ENCODE results near the gene HSCB.

The HSCB gene

DNA sequence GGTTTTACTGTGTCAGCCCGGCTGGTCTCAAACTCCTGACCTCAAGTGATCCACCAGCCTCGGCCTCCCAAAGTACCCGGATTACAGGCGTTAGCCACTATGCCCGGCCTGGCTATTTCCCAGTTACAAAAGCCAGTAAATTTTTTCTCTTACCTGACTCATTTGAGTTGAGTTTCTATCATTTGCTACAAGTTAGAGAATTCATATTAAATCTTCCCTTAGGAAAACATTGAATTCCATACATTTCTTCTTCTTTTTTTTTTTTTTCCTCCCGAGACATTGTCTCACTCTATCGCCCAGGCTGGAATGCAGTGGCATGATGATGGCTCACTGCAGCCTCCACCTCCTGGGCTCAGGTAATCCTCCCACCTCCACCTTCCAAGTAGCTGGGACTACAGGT is 26.2 kb upstream of the HSCB start:
- H3K79me1 ChIP-seq (ENCODE audit: low read length), result no peaks in the 10 kb centered on the region
- no peak overlapping the region for H2BK5ac ChIP-seq (ENCODE audit: low read length)
- DNase-seq, result no peak
- no peak overlapping the region for H3K23ac ChIP-seq (ENCODE audit: low read length)
- no CpG with 5 or more reads among the region's 7 CpGs for WGBS (ENCODE audit: extremely low coverage, insufficient coverage, low lambda C conversion rate)
- no peaks in the 10 kb centered on the region for H3K4me1 ChIP-seq (ENCODE audit: control insufficient read depth, low read depth, low read length)
- no peak overlapping the region for H3K4me2 ChIP-seq (ENCODE audit: low read length)
- H2AK5ac ChIP-seq (ENCODE audit: low read length), result no peak overlapping the region
- no peaks in the 10 kb centered on the region for H3K27me3 ChIP-seq (ENCODE audit: insufficient read depth, low read length, poor library complexity)
- no peak overlapping the region for H3K18ac ChIP-seq (ENCODE audit: low read length)
- H3K36me3 ChIP-seq (ENCODE audit: control insufficient read depth, insufficient read depth, low read length), result no peaks in the 10 kb centered on the region
- H3K79me2 ChIP-seq (ENCODE audit: control insufficient read depth, insufficient read depth, low read length), result no peaks in the 10 kb centered on the region
- no peak overlapping the region for H3K27ac ChIP-seq (ENCODE audit: low read depth, low read length)
- no peak overlapping the region for H3K4ac ChIP-seq (ENCODE audit: low read depth, low read length)
- no peak overlapping the region for H3K9ac ChIP-seq (ENCODE audit: low read length)
- no peak overlapping the region for H2BK120ac ChIP-seq (ENCODE audit: low read depth, low read length)
- H3K4me3 ChIP-seq (ENCODE audit: low read length), result no peak overlapping the region
- no peak overlapping the region for H2BK15ac ChIP-seq (replicated peaks; ENCODE audit: low read depth)
- H3K56ac ChIP-seq (ENCODE audit: low read length), result no peak overlapping the region
- H4K8ac ChIP-seq (ENCODE audit: low read depth, low read length), result no peak overlapping the region
- no peak overlapping the region for H4K5ac ChIP-seq (ENCODE audit: low read length)

DNA sequence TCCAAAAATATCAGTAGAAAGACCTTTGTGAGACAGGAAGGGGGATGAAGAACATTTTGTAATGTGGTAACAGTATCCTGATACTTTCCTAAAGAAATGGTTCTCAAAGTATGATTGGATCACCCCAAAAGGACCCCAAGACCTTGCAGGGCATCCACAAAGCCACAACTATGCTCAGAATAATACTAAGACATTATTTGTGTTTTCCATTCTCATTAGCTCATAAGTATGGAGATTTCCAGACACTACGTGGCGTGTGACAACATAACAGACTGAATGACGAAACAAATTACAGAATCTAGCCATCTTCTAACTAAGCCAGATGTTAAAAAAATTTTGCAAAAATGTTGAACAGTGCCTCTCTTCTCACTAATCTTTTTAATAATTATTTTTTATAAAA is 25.2 kb upstream of the HSCB start:
- H3K79me1 ChIP-seq (ENCODE audit: low read length), result no peaks in the 10 kb centered on the region
- no peak overlapping the region for H3K9ac ChIP-seq (ENCODE audit: low read length)
- no peak overlapping the region for H2BK5ac ChIP-seq (ENCODE audit: low read length)
- H3K4ac ChIP-seq (ENCODE audit: low read depth, low read length), result no peak overlapping the region
- no peak overlapping the region for H3K23ac ChIP-seq (ENCODE audit: low read length)
- no peak overlapping the region for H3K4me3 ChIP-seq (ENCODE audit: low read length)
- no peak for DNase-seq
- H4K8ac ChIP-seq (ENCODE audit: low read depth, low read length), result no peak overlapping the region
- no peak overlapping the region for H2BK120ac ChIP-seq (ENCODE audit: low read depth, low read length)
- H2AK5ac ChIP-seq (ENCODE audit: low read length), result no peak overlapping the region
- H3K36me3 ChIP-seq (ENCODE audit: control insufficient read depth, insufficient read depth, low read length), result no peaks in the 10 kb centered on the region
- WGBS (ENCODE audit: extremely low coverage, insufficient coverage, low lambda C conversion rate), result no CpG with 5 or more reads among the region's 3 CpGs
- no peak overlapping the region for H3K27ac ChIP-seq (ENCODE audit: low read depth, low read length)
- H3K56ac ChIP-seq (ENCODE audit: low read length), result no peak overlapping the region
- no peak overlapping the region for H4K5ac ChIP-seq (ENCODE audit: low read length)
- H3K18ac ChIP-seq (ENCODE audit: low read length), result no peak overlapping the region
- no peak overlapping the region for H3K4me2 ChIP-seq (ENCODE audit: low read length)
- H3K79me2 ChIP-seq (ENCODE audit: control insufficient read depth, insufficient read depth, low read length), result no peaks in the 10 kb centered on the region
- no peaks in the 10 kb centered on the region for H3K27me3 ChIP-seq (ENCODE audit: insufficient read depth, low read length, poor library complexity)
- no peaks in the 10 kb centered on the region for H3K4me1 ChIP-seq (ENCODE audit: control insufficient read depth, low read depth, low read length)
- H2BK15ac ChIP-seq (replicated peaks; ENCODE audit: low read depth), result no peak overlapping the region

DNA sequence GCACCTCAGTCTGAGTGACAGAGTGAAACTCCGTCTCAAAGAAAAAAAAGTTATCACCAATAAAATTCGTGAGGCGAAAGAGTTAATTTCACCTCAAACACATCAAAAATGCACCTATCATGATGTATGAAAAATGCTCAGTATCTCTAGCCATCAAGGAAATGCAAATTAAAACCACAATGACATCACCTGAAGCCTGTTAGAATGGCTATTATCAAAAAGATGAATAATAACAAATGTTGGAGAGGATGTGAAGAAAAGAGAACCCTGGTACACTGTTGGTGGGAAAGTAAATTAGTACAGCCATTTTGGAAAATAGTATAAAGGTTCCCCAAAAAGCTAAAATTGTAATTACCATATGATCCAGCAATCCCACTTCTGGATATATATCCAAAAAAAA is 23.8 kb upstream of the HSCB start:
- Histone ChIP-seq H4K8ac (ENCODE audit: low read depth, low read length) (no peak overlapping the region), H3K23ac (ENCODE audit: low read length) (no peak overlapping the region)
- WGBS (ENCODE audit: extremely low coverage, insufficient coverage, low lambda C conversion rate), result no CpG with 5 or more reads among the region's 3 CpGs

DNA sequence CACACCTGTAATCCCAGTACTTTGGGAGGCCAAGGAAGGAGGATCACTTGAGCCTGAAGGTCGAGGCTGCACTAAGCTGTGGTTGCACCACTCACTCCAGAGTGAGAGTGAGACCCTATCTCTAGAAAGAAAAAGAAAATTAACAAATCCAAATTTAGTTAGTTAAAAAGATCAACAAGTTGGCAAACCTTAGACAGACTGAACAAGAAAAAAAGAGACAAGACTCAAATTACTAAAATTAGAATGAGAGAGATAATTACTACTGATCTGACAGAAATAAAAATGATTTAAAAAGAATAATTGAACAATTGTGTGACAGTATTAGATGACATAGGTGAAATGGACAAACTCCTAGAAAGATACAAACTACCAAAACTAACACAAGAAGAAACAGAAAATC is 13.8 kb upstream of the HSCB start:
- no peak overlapping the region for H3K27ac ChIP-seq (ENCODE audit: low read depth, low read length)
- no peak overlapping the region for H3K23ac ChIP-seq (ENCODE audit: low read length)
- DNase-seq, result no peak
- H3K79me2 ChIP-seq (ENCODE audit: control insufficient read depth, insufficient read depth, low read length), result peaks cover under 1% of the 10 kb centered on the region
- H3K36me3 ChIP-seq (ENCODE audit: control insufficient read depth, insufficient read depth, low read length), result no peaks in the 10 kb centered on the region
- H2BK15ac ChIP-seq (replicated peaks; ENCODE audit: low read depth), result no peak overlapping the region
- H3K4me1 ChIP-seq (ENCODE audit: control insufficient read depth, low read depth, low read length), result no peaks in the 10 kb centered on the region
- H3K27me3 ChIP-seq (ENCODE audit: insufficient read depth, low read length, poor library complexity), result no peaks in the 10 kb centered on the region
- no peak overlapping the region for H3K9ac ChIP-seq (ENCODE audit: low read length)
- H3K18ac ChIP-seq (ENCODE audit: low read length), result no peak overlapping the region
- no peak overlapping the region for H3K56ac ChIP-seq (ENCODE audit: low read length)
- H3K4ac ChIP-seq (ENCODE audit: low read depth, low read length), result no peak overlapping the region
- no CpG with 5 or more reads among the region's 1 CpG for WGBS (ENCODE audit: extremely low coverage, insufficient coverage, low lambda C conversion rate)
- H3K4me2 ChIP-seq (ENCODE audit: low read length), result no peak overlapping the region
- no peak overlapping the region for H4K8ac ChIP-seq (ENCODE audit: low read depth, low read length)
- no peak overlapping the region for H2AK5ac ChIP-seq (ENCODE audit: low read length)
- H4K5ac ChIP-seq (ENCODE audit: low read length), result no peak overlapping the region
- H2BK120ac ChIP-seq (ENCODE audit: low read depth, low read length), result no peak overlapping the region
- H3K4me3 ChIP-seq (ENCODE audit: low read length), result no peak overlapping the region
- peaks cover 2% of the 10 kb centered on the region for H3K79me1 ChIP-seq (ENCODE audit: low read length)
- no peak overlapping the region for H2BK5ac ChIP-seq (ENCODE audit: low read length)

More for the DNA sequence above, 23.8 kb upstream of the HSCB start:
- H2BK5ac ChIP-seq (ENCODE audit: low read length), result no peak overlapping the region
- no peak overlapping the region for H2AK5ac ChIP-seq (ENCODE audit: low read length)
- no peak overlapping the region for H3K4me3 ChIP-seq (ENCODE audit: low read length)
- H3K9ac ChIP-seq (ENCODE audit: low read length), result no peak overlapping the region
- H4K5ac ChIP-seq (ENCODE audit: low read length), result no peak overlapping the region
- H3K36me3 ChIP-seq (ENCODE audit: control insufficient read depth, insufficient read depth, low read length), result no peaks in the 10 kb centered on the region
- no peak overlapping the region for H3K27ac ChIP-seq (ENCODE audit: low read depth, low read length)
- DNase-seq, result no peak
- no peaks in the 10 kb centered on the region for H3K4me1 ChIP-seq (ENCODE audit: control insufficient read depth, low read depth, low read length)
- H2BK120ac ChIP-seq (ENCODE audit: low read depth, low read length), result no peak overlapping the region
- no peaks in the 10 kb centered on the region for H3K79me1 ChIP-seq (ENCODE audit: low read length)
- no peak overlapping the region for H3K4me2 ChIP-seq (ENCODE audit: low read length)
- no peaks in the 10 kb centered on the region for H3K27me3 ChIP-seq (ENCODE audit: insufficient read depth, low read length, poor library complexity)
- H3K18ac ChIP-seq (ENCODE audit: low read length), result no peak overlapping the region
- H3K4ac ChIP-seq (ENCODE audit: low read depth, low read length), result no peak overlapping the region
- no peaks in the 10 kb centered on the region for H3K79me2 ChIP-seq (ENCODE audit: control insufficient read depth, insufficient read depth, low read length)
- H3K56ac ChIP-seq (ENCODE audit: low read length), result no peak overlapping the region
- H2BK15ac ChIP-seq (replicated peaks; ENCODE audit: low read depth), result no peak overlapping the region

DNA sequence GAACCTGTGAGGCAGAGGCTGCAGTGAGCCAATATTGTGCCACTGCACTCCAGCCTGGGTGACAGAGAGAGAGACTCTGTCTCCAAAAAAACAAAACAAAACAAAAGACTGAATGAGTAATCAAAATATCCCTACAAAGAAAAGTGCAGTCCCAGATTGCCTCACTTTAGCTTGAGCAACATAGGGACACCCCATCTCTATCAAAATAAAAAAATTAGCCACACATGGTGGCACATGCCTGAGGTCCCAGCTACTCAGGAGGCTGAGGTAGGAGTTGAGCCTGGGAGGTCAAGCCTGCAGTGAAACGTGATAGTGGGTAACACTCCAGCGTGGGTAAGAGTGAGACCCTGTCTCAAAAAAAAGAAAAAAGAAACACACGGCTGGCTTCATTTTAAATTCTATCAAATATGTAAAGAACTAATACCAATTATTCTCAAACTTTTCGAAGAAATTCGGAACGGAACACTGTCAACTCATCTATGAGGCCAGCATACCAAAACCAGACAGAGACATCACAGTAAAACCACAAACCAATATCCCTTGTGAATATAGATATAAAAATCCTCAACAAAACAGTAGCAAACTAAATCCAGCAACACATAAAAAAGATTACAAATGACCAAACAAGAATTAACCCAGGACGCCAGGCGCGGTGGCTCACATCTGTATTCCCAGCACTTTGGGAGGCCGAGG is 13.1 kb upstream of the HSCB start:
- WGBS (ENCODE audit: extremely low coverage, insufficient coverage, low lambda C conversion rate), result no CpG with 5 or more reads among the region's 10 CpGs
- H2BK15ac ChIP-seq (replicated peaks; ENCODE audit: low read depth), result no peak overlapping the region
- peaks cover 3% of the 10 kb centered on the region for H3K79me2 ChIP-seq (ENCODE audit: control insufficient read depth, insufficient read depth, low read length)
- H2AK5ac ChIP-seq (ENCODE audit: low read length), result no peak overlapping the region
- H3K27ac ChIP-seq (ENCODE audit: low read depth, low read length), result no peak overlapping the region
- no peak overlapping the region for H3K23ac ChIP-seq (ENCODE audit: low read length)
- no peak overlapping the region for H4K5ac ChIP-seq (ENCODE audit: low read length)
- H3K4me3 ChIP-seq (ENCODE audit: low read length), result no peak overlapping the region
- no peaks in the 10 kb centered on the region for H3K36me3 ChIP-seq (ENCODE audit: control insufficient read depth, insufficient read depth, low read length)
- H4K8ac ChIP-seq (ENCODE audit: low read depth, low read length), result no peak overlapping the region
- no peak overlapping the region for H2BK120ac ChIP-seq (ENCODE audit: low read depth, low read length)
- H3K27me3 ChIP-seq (ENCODE audit: insufficient read depth, low read length, poor library complexity), result no peaks in the 10 kb centered on the region
- H3K4me2 ChIP-seq (ENCODE audit: low read length), result no peak overlapping the region
- H3K56ac ChIP-seq (ENCODE audit: low read length), result no peak overlapping the region
- no peak for DNase-seq
- no peaks in the 10 kb centered on the region for H3K4me1 ChIP-seq (ENCODE audit: control insufficient read depth, low read depth, low read length)
- no peak overlapping the region for H2BK5ac ChIP-seq (ENCODE audit: low read length)
- H3K18ac ChIP-seq (ENCODE audit: low read length), result no peak overlapping the region
- no peak overlapping the region for H3K9ac ChIP-seq (ENCODE audit: low read length)
- peaks cover 2% of the 10 kb centered on the region for H3K79me1 ChIP-seq (ENCODE audit: low read length)
- H3K4ac ChIP-seq (ENCODE audit: low read depth, low read length), result no peak overlapping the region

DNA sequence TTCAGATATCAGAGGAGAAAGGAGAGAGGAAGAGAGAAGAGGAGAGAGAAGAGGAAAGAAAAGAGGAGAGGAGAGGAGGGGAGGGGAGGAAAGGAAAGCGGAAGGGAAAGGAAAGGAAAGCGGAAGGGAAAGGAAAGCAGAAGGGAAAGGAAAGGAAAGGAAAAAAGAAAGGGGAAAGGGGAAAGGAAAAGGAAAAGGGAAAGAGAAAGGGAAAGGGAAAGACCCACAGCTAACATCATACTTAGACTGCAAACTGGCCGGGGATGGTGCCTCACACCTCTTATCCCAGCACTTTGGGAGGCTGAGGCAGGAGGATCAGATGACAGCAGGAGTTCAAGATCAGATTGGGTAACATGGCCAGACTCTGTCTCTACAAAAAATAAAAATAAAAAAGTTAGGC is 11.7 kb upstream of the HSCB start:
- DNase-seq, result no peak
- Histone ChIP-seq H4K5ac (ENCODE audit: low read length) (no peak overlapping the region), H3K4me1 (ENCODE audit: control insufficient read depth, low read depth, low read length) (peaks cover 3% of the 10 kb centered on the region), H2BK5ac (ENCODE audit: low read length) (no peak overlapping the region), H2AK5ac (ENCODE audit: low read length) (no peak overlapping the region), H3K27me3 (ENCODE audit: insufficient read depth, low read length, poor library complexity) (no peaks in the 10 kb centered on the region), H3K36me3 (ENCODE audit: control insufficient read depth, insufficient read depth, low read length) (no peaks in the 10 kb centered on the region), H3K23ac (ENCODE audit: low read length) (no peak overlapping the region), H2BK15ac (replicated peaks; ENCODE audit: low read depth) (no peak overlapping the region), H4K8ac (ENCODE audit: low read depth, low read length) (no peak overlapping the region), H3K79me2 (ENCODE audit: control insufficient read depth, insufficient read depth, low read length) (peaks cover 3% of the 10 kb centered on the region), H3K27ac (ENCODE audit: low read depth, low read length) (no peak overlapping the region), H3K79me1 (ENCODE audit: low read length) (peaks cover 4% of the 10 kb centered on the region), H2BK120ac (ENCODE audit: low read depth, low read length) (no peak overlapping the region), H3K9ac (ENCODE audit: low read length) (no peak overlapping the region), H3K4me2 (ENCODE audit: low read length) (no peak overlapping the region), H3K56ac (ENCODE audit: low read length) (no peak overlapping the region), H3K4ac (ENCODE audit: low read depth, low read length) (no peak overlapping the region), H3K18ac (ENCODE audit: low read length) (no peak overlapping the region), H3K4me3 (ENCODE audit: low read length) (no peak overlapping the region)
- no CpG with 5 or more reads among the region's 3 CpGs for WGBS (ENCODE audit: extremely low coverage, insufficient coverage, low lambda C conversion rate)

Measured in mesendoderm (in vitro differentiated cells).